Activated CD4-positive, alpha-beta T cell treated with anti-CD3 and anti-CD28 coated beads, Interleukin-10, Interleukin-2, amounts not matched to agents 100 ng/mL and 50 ng/mL, durations not matched to agents 16 hours and 8 hours (primary cell): ENCODE results near the gene P2RY14.

ENCODE experiments used
- DNase-seq: peaks from one replicate; pipeline ENCODE4 v3.0.0-alpha.2; 2020

Gene P2RY14

GRCh38 chr3:151213151-151213550 is 65.2 kb downstream of the P2RY14 start:
- DNase-seq: no peak

- DNase-seq: peak; percentile 58
Measured at GRCh38 chr3:151210676-151211381, 67.5 kb downstream of the P2RY14 start.

GRCh38 chr3:151209654-151210053 is 68.7 kb downstream of the P2RY14 start:
- DNase-seq: peak; percentile 52

- peak; percentile 60 for DNase-seq
Measured at GRCh38 chr3:151206201-151206600, 72.1 kb downstream of the P2RY14 start.

- no peak for DNase-seq
Measured at GRCh38 chr3:151205482-151205881, 72.9 kb downstream of the P2RY14 start.

GRCh38 chr3:151204530-151205402 is 73.6 kb downstream of the P2RY14 start:
- DNase-seq: peak; percentile 75

- DNase-seq: peak; percentile 92
Measured at GRCh38 chr3:151203051-151203420, 75.3 kb downstream of the P2RY14 start, which contains the start of gene GPR171. Gene GPR171, minus strand, starts transcription at chr3:151203216. Its CDS starts 3,830 bp downstream, at chr3:151199386.

GRCh38 chr3:151201051-151201730 is 77.2 kb downstream of the P2RY14 start:
- DNase-seq: peak; percentile 46

- peak; percentile 29 for DNase-seq
Measured at GRCh38 chr3:151200586-151200985, 77.8 kb downstream of the P2RY14 start.

- peak; percentile 62 for DNase-seq
Measured at GRCh38 chr3:151199554-151200438, 78.5 kb downstream of the P2RY14 start.

GRCh38 chr3:151198849-151199248 is 79.5 kb downstream of the P2RY14 start:
- DNase-seq: no peak

GRCh38 chr3:151197981-151198767 is 80.2 kb downstream of the P2RY14 start:
- DNase-seq: no peak

GRCh38 chr3:151197228-151197627 is 81.1 kb downstream of the P2RY14 start:
- no peak for DNase-seq

- DNase-seq: no peak
Measured at GRCh38 chr3:151196434-151196833, 81.9 kb downstream of the P2RY14 start.

GRCh38 chr3:151195826-151196225 is 82.5 kb downstream of the P2RY14 start:
- DNase-seq: no peak

- DNase-seq: no peak
Measured at GRCh38 chr3:151192545-151192944, 85.8 kb downstream of the P2RY14 start.

GRCh38 chr3:151191095-151191494 is 87.2 kb downstream of the P2RY14 start:
- peak; percentile 48 for DNase-seq

GRCh38 chr3:151183265-151183671 is 95.1 kb downstream of the P2RY14 start:
- DNase-seq: peak; percentile 33

- DNase-seq: no peak
Measured at GRCh38 chr3:151182349-151183079, 95.8 kb downstream of the P2RY14 start.

- no peak for DNase-seq
Measured at GRCh38 chr3:151178208-151178845, 100.0 kb downstream of the P2RY14 start.
